Measurements from ENCODE around the gene ABCG2.

GRCh38 chr4:88054901-88055300, 103.5 kb downstream of the ABCG2 start:
- TF ChIP-seq CTCF (IDR thresholded peaks at IDR 0.05) (peak in 1 of 2 donors; percentile 43), EP300 (IDR thresholded peaks at IDR 0.05) (no peak), POLR2A (IDR thresholded peaks at IDR 0.05) (no peak)

All from suprapubic skin (tissue), 3 donors.